RPMI7951 (cell line): Measurements from ENCODE around the gene CHEK1. TPM values are rescaled to one million over a fixed set of nuclear protein-coding genes. Genes with fewer than 3 reads are reported as not detected.
"Not testable (repeated sequence)": the region's sequence is repeated elsewhere in the genome, so short reads cannot be mapped to it uniquely, and the experiment has no call there.

ENCODE experiments used
- DNase-seq: peaks from one replicate; pipeline ENCODE4 v3.0.0-alpha.2; 2012; ENCODE audit warnings: low read depth
- total RNA-seq: library from RNA; depleted of rRNA; stranded (reverse); fragments of >200 nt; shearing (Covaris generic); gene quantifications from 2 replicates; pipeline ENCODE4 v1.2.3, GENCODE V29; 2014; rRNA removed

The CHEK1 gene
- 70.8 and 82.9 TPM in 2 replicates for total RNA-seq

- no peak for DNase-seq
Observed at GRCh38 chr11:125624756-125625213, at the start of gene CHEK1. TSS of gene CHEK1 (plus strand) at chr11:125625163. CDS start at chr11:125626769, 1,606 bp downstream.

DNA sequence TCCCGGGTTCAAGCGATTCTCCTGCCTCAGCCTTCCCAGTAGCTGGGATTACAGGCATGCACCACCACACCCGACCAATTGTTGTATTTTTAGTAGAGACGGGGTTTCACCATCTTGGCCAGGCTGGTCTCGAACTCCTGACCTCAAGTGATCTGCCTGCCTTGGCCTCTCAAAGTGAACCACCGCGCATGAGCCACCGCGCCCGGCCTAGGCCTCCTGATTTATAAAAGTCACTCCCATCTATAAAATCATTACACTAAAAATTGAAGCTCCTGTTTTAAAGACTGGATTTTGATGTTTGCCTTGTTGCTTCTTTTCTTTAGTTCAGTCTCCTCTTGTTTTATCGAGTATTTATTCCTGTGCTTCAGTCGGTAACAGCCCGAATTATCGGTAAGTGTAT lies 47.8 kb upstream of the CHEK1 start:
- DNase-seq: not testable (repeated sequence)

DNA sequence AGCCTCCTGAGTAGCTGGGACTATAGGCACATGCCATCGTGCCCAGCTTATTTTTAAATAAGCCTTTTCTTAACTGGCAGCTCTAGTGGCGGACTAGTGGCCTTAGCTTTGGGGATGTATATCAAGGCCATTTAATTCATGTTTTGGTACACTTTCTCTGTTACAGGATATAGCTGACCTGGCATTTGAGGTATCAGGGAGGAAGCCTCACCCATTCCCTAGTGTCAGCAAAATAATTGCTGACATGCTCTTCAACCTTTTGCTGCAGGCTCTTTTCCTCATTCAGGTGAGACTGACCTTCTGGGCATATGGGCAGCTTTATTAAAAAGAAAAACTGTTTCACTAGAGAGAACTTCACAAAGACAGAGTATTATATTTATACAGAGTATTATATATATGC lies 46.2 kb upstream of the CHEK1 start:
- DNase-seq: no peak

GRCh38 chr11:125579811-125580210 lies 45.2 kb upstream of the CHEK1 start:
- no peak for DNase-seq

GRCh38 chr11:125583496-125583895 lies 41.5 kb upstream of the CHEK1 start:
- no peak for DNase-seq

- no peak for DNase-seq
Observed at GRCh38 chr11:125585487-125585886, 39.5 kb upstream of the CHEK1 start.

GRCh38 chr11:125586623-125587022 lies 38.3 kb upstream of the CHEK1 start:
- no peak for DNase-seq

DNA sequence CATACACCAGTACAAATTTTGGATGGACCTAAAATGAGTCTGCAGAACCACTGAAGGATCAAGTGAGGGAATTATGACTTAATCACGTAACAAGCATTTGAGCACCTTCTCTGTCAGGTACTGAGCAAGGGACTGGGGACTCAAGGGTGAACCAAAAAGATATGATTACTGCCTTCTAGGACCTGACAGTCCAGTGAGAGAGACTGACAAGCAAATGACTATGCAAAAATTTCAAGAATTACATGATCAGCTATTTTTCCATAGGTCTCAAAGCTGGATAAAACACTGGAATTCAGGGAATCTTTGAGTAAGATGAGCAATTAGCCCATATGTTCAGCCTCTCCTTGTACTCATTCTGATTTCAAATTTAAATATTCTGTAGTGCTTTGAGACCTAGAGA lies 37.5 kb upstream of the CHEK1 start:
- DNase-seq: no peak

- DNase-seq: peak; percentile 20
Observed at GRCh38 chr11:125588505-125588904, 36.5 kb upstream of the CHEK1 start.

- DNase-seq: peak; percentile 47
Observed at GRCh38 chr11:125591649-125592304, 33.2 kb upstream of the CHEK1 start.

DNA sequence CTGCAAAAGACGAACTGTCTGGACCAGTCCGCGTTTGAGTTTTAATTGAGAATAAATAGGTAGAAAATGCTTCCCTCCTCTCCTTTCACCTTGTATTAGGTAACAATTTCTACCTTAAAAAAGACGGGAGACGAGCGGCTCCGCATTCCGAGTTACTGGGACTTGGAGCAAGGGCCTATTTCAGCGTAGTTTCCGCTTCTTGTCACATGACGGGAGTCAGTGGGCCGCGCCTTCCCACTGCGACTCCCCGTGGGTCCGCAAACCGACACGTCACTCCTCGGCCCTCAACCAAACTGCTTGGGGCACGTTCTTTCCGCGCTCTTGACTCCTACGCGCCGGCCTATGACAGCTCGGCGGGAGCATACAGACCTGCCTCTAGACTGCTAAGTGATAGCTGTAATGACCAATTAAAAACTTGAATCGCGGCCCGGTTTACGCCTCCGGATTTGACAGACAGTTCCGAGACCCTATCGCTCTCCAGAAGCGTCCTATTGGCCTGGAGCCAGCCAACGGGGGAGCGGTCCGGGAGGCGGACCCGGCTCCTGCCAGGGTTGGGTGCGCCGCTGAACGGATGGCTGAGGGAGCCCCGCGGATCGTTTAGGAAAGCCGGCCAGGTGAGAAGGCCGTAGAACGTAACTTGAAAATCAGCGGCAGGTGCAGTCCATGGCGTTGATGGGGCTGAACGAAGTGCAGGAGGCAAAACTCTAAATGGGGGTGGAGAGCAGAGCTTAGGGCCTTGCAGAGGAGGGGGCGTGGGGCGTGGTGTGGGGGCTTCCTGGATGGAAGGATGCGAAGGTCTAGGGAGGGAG lies 32.5 kb upstream of the CHEK1 start, which contains the start of gene STT3A:
Gene STT3A, plus strand, starts transcription at position 548 of the 809 bp plus-strand sequence. CDS start 3,064 bp downstream, outside the sequence.
- peak; percentile 100 for DNase-seq

- DNase-seq: peak; percentile 49
Observed at GRCh38 chr11:125593114-125593820, 31.7 kb upstream of the CHEK1 start.

- DNase-seq: no peak
Observed at GRCh38 chr11:125594958-125595357, 30.0 kb upstream of the CHEK1 start.

GRCh38 chr11:125600663-125601062 lies 24.3 kb upstream of the CHEK1 start:
- DNase-seq: no peak

DNA sequence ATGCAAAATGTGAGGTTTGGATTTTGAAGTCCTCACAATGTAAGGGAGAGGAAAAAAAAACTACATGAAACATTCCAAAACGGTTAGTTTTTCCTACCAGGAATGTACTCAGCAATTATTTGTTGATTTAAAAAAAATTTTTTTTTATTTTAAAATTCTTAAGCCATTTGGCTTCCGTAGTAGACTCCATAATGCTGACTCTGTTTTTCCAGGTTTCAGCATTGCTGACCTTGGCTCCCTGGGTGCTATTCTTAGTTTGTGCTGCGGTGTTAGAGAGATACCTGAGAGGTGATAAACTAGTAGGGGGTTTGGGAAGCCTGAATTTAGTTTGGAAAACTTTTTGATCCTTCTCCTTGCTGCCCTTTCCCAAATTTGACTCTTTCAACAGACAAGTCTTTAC lies 21.8 kb upstream of the CHEK1 start:
- DNase-seq: no peak

DNA sequence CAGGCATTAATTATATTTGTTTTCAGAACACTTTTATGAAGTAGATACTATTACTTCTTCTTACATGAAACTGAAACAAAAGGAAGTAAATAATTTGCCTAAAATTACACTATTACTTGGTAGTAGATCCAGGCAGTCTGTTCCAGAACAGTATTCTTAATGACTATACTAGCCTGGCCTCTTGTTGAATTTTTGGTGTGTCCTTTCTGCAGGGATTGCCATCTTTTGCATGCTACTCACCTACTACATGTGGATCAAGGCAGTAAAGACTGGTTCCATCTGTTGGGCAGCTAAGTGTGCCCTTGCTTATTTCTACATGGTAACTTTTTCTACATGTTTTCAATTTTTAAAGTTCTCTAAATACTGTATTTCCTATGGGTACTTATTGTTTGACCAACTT lies 19.5 kb upstream of the CHEK1 start:
- DNase-seq: no peak

- no peak for DNase-seq
Observed at GRCh38 chr11:125609545-125609944, 15.4 kb upstream of the CHEK1 start.

DNA sequence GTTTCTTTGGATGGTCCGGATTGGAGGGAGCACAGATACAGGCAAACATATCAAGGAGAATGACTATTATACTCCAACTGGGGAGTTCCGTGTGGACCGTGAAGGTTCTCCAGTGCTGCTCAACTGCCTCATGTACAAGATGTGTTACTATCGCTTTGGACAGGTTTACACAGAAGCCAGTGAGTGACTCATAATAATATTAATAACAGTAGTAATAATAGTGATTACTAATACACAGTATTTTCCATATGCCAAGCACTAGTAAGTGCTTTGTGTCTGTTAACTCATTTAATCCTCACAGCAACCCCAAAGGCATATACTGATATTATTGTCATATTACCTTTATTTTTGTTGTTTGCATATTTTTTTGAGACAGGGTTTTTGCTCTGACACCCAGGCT lies 6.6 kb upstream of the CHEK1 start:
- DNase-seq: no peak

- DNase-seq: peak; percentile 72
Observed at GRCh38 chr11:125621995-125622394, 3.0 kb upstream of the CHEK1 start.

GRCh38 chr11:125623064-125623463 lies 1.9 kb upstream of the CHEK1 start:
- no peak for DNase-seq

DNA sequence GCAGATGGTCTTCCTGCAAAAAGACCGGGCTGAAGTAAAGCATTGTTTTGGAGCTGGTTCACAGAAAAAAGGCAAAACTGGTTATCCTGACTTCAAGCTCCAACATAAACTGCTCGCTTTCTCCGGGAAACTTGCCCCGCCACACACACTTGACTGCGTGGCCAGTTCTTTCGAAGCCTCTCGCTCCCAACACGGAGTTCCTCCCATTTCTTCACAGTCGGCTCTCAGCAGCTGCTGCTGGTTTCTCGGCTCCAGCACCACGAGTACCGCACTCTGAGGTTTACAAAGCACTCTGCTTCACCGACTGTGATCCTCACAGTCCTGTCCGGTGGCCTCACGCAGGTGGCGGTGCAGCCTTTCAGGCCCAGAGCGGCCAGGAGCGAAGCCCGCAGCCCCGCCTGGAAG lies 264 bp downstream of the CHEK1 start:
- no peak for DNase-seq

GRCh38 chr11:125625630-125626287 lies 796 bp downstream of the CHEK1 start:
- peak; percentile 92 for DNase-seq
